SU-DHL-6 (cell line): ENCODE measurements around the gene GSDME.

ENCODE experiments used
- H2AFZ ChIP-seq: fragments of 200-600 bp; sonication (generic); 2 replicates; pipeline ENCODE4 v1.6.1; 2014; ENCODE audit warnings: low read depth, mild to moderate bottlenecking, moderate library complexity, mixed read lengths, antibody characterized with exemption, low read length; ENCODE audit not compliant: severe bottlenecking
- H3F3A ChIP-seq: fragments of 200-600 bp; shearing (Covaris generic); 2 replicates; pipeline ENCODE4 v1.6.0; 2016; ENCODE audit warnings: antibody characterized with exemption, mild to moderate bottlenecking; ENCODE audit not compliant: insufficient read depth
- H3K27ac ChIP-seq: fragments of 200-600 bp; sonication (generic); 2 replicates; pipeline ENCODE4 v1.5.1; 2016; ENCODE audit warnings: low read depth, mild to moderate bottlenecking, low read length, moderate library complexity, mixed read lengths
- H3K27me3 ChIP-seq: fragments of 200-600 bp; sonication (generic), shearing (Covaris generic); 2 replicates; pipeline ENCODE4 v1.6.0; 2014; ENCODE audit warnings: mild to moderate bottlenecking, low read length
- H3K36me3 ChIP-seq: fragments of 200-600 bp; sonication (generic); 2 replicates; pipeline ENCODE4 v1.6.1; 2014; ENCODE audit warnings: mild to moderate bottlenecking, low read length, mixed read lengths
- H3K4me2 ChIP-seq: fragments of 300-600, 200-600 bp; shearing (Covaris generic), sonication (generic); 2 replicates; pipeline ENCODE4 v1.6.0; 2014; ENCODE audit warnings: low read length, low read depth, mild to moderate bottlenecking; ENCODE audit not compliant: poor library complexity, severe bottlenecking
- H3K4me3 ChIP-seq: fragments of 200-600 bp; sonication (generic); 2 replicates; pipeline ENCODE4 v1.5.1; 2014; ENCODE audit warnings: antibody characterized with exemption, low read length, mild to moderate bottlenecking, mixed read lengths; ENCODE audit not compliant: insufficient read depth, poor library complexity, severe bottlenecking
- H3K79me2 ChIP-seq: fragments of 200-600 bp; sonication (generic); 2 replicates; pipeline ENCODE4 v1.6.1; 2014; ENCODE audit warnings: mild to moderate bottlenecking, low read length, moderate library complexity; ENCODE audit not compliant: insufficient read depth
- H3K9ac ChIP-seq: fragments of 200-600 bp; sonication (generic); 2 replicates; pipeline ENCODE4 v1.7.0; 2014; ENCODE audit warnings: mild to moderate bottlenecking, low read length
- H3K9me2 ChIP-seq: fragments of 200-600 bp; sonication (generic); replicated peaks from 2 replicates; pipeline ENCODE4 v1.6.1; 2014; ENCODE audit warnings: low read length; ENCODE audit not compliant: insufficient read depth
- H3K9me3 ChIP-seq: fragments of 200-600 bp; sonication (generic); 2 replicates; pipeline ENCODE4 v1.6.1; 2014; ENCODE audit warnings: low read length, mixed read lengths; ENCODE audit not compliant: insufficient read depth
- H4K20me1 ChIP-seq: fragments of 200-600 bp; sonication (generic); 2 replicates; pipeline ENCODE4 v1.6.1; 2014; ENCODE audit warnings: low read depth, mild to moderate bottlenecking, antibody characterized with exemption, low read length, moderate library complexity, mixed read lengths
- CTCF ChIP-seq: fragments of 200-600 bp; sonication (generic); IDR thresholded peaks from one replicate; pipeline ENCODE4 v1.5.1; 2017; ENCODE audit warnings: antibody characterized with exemption, mild to moderate bottlenecking, low read length, moderate library complexity; ENCODE audit not compliant: insufficient read depth, poor library complexity, severe bottlenecking
- EZH2phosphoT487 ChIP-seq: fragments of 200-600 bp; sonication (generic), shearing (Covaris generic); conservative IDR thresholded peaks from 2 replicates; pipeline ENCODE4 v1.6.1; 2018; ENCODE audit warnings: mild to moderate bottlenecking, antibody characterized with exemption, low read length, moderate library complexity, mixed read lengths

GSDME gene

GRCh38 chr7:24793982-24794648, 36.9 kb upstream of the GSDME start:
- peak overlapping the region; percentile 61 for H3K4me2 ChIP-seq
- peaks cover 10% of the 10 kb centered on the region; the same call in 1 of the 2 replicates for H3K36me3 ChIP-seq
- no peak overlapping the region for H3K4me3 ChIP-seq
- peak overlapping the region; percentile 78 for H3K27ac ChIP-seq
- peaks cover 26% of the 10 kb centered on the region for H3F3A ChIP-seq
- TF ChIP-seq CTCF, result no peak
- TF ChIP-seq EZH2phosphoT487, result no peak
- H3K79me2 ChIP-seq, result no peaks in the 10 kb centered on the region
- peak overlapping the region; percentile 85 for H2AFZ ChIP-seq
- no peaks in the 10 kb centered on the region for H3K9me2 ChIP-seq
- H3K27me3 ChIP-seq, result no peaks in the 10 kb centered on the region
- H3K9ac ChIP-seq, result peak overlapping the region; percentile 49
- H3K9me3 ChIP-seq, result no peaks in the 10 kb centered on the region
- H4K20me1 ChIP-seq, result no peaks in the 10 kb centered on the region

DNA sequence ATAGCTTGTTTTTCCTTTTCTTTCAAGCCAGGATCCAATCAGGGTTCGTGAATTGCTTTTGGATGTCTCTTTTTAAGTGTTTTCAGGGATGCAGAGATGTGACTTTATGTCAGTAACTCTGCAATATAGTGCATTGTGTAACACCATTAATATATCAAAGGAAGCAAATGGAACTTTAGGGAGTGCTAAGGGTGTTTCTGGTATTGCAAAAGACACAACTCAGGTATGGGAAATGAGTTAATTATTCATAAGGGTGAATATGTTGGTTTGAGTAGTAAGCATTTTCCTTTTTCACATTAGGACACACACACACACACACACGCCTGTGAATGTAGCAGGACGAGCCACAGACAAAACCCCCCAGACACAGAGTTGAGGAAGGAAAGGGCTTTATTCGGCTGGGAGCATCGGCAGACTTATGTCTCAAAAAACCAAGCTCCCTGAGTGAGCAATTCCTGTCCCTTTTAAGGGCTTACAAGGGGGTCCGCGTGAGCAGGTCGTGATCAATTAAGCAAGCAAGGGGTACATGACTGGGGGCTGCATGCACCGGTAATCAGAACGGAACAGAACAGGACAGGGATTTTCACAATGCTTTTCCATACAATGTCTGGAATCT, 31.8 kb upstream of the GSDME start:
- Histone ChIP-seq H3K9ac (no peak overlapping the region), H2AFZ (no peak overlapping the region)

GRCh38 chr7:24788075-24788474, 30.8 kb upstream of the GSDME start:
- Histone ChIP-seq H2AFZ (no peak overlapping the region), H3K36me3 (no peaks in the 10 kb centered on the region), H3K4me3 (no peak overlapping the region), H3K27ac (no peak overlapping the region), H3K9ac (no peak overlapping the region), H3K9me2 (no peaks in the 10 kb centered on the region), H4K20me1 (no peaks in the 10 kb centered on the region), H3K79me2 (no peaks in the 10 kb centered on the region), H3K9me3 (no peaks in the 10 kb centered on the region), H3K4me2 (no peak overlapping the region), H3K27me3 (no peaks in the 10 kb centered on the region), H3F3A (no peaks in the 10 kb centered on the region)
- TF ChIP-seq CTCF (peak; percentile 88), EZH2phosphoT487 (no peak)

More for the DNA sequence above, 31.8 kb upstream of the GSDME start:
- Histone ChIP-seq H3K4me2 (no peak overlapping the region), H3K9me2 (no peaks in the 10 kb centered on the region), H3K27ac (no peak overlapping the region), H3K36me3 (no peaks in the 10 kb centered on the region), H3F3A (no peaks in the 10 kb centered on the region), H3K4me3 (no peak overlapping the region), H3K9me3 (no peaks in the 10 kb centered on the region), H4K20me1 (no peaks in the 10 kb centered on the region), H3K27me3 (no peaks in the 10 kb centered on the region), H3K79me2 (no peaks in the 10 kb centered on the region)
- no peak for TF ChIP-seq CTCF
- no peak for TF ChIP-seq EZH2phosphoT487
